A549 treated with AZD9567 at 1 μM for 4 hours (cell line): ENCODE measurements around the gene MESD. TPM values are rescaled to one million over a fixed set of nuclear protein-coding genes. Genes with fewer than 3 reads are reported as not detected.

ENCODE experiments used
- total RNA-seq: library from RNA; stranded (reverse); fragments of 200-300 nt; extraction: Qiagen RNA extraction; gene quantifications from 5 replicates; pipeline ENCODE4 v1.2.3, GENCODE V29; 2022; ENCODE audit not compliant: insufficient read depth

The MESD gene
- 36.4 to 39.1 TPM (median 38.6 TPM) in 5 replicates for total RNA-seq

DNA sequence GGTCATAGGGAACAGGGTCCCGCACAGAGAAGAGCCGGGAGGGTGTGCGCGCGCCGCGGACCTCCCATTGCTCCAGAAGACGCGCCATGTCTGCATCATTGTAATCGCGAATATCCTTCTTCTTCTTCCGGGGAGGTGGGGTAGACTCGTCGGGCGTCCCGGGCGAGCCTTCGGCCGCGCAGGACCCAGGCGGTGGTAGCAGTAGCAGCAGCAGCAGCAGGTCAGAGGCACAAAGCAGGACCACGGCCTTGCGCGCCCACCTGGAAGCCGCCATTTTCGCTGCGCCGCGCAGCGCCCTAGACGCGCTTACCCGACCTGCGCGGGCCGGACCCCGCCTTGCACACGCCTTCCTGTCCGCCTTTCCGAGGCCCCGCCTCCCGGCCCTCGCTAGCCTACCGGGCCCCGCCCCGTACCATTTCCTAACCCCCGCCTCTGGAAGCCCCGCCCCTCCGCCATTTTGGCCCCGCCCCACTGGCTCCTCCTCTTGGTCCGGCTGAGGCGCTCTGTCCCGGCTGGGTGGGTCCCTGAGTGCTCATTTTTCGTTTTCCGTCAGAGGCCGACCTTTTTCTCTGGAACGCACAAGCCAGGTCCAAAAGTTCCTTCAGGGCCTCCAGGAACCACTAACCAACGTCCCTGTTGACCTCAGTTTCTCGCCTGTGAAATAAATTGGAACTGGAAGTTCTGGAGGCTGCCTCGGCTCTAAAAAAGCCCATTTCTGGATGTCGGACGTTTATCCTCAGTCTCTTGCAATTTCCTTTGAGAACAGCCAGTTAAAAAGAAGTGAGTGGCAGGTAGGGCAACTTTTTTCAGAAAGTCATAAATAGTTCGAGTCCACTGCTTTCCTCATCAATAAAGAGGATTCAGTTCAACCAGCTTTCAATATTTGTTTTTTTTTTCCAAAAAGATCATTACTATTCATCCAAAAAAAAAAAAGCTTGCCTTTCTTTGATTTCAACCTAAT is at the start of gene MESD:
Gene MESD (minus strand): TSS at position 302 of the 961 bp plus-strand sequence. CDS start 28 bp downstream, at position 274.

DNA sequence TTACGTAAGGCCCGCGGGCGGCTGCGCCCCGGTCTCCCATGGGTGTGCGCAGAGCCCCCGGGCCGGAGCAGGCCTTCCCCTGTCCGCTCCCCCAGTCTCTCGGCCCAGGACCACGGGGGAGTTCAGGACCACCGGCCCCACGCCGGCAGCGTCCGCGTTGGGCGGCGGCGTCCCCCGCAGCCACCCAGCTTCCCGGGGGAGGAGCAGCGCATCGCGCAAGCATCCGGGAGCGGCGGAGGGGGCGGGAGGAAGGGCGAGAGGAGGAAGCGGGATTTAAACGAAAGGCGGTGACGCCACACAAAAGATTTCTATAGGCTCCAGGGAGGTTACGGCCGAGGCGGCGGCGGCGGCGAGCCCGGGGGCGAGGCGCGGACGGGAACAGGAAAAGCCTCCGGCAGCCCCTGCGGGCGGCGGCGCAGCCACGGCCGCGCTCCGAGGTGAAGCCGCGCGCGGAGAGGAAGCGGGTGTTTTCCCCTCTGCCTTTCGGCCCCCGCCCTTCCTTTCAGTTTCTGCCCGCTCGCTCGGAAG is 11.1 kb upstream of the MESD start, which contains the start of gene TLNRD1:
Gene TLNRD1 (plus strand): TSS at position 300 of the 528 bp plus-strand sequence. CDS start 1,349 bp downstream, outside the sequence.

Other genes starting within 250 kb of the MESD start
- 0.79 to 1.1 TPM (median 0.89 TPM) in 4 of 5 replicates, not detected in the other for gene CEMIP, start 210.4 kb downstream of the MESD start, total RNA-seq
- gene TLNRD1, start 11.1 kb upstream of the MESD start, total RNA-seq, result 8.6 to 19.5 TPM (median 19.1 TPM) in 5 replicates
- not detected in 5 replicates for gene CFAP161, start 144.5 kb upstream of the MESD start, total RNA-seq
- 0.07 to 0.26 TPM (median 0.23 TPM) in 4 of 5 replicates, not detected in the other for gene IL16, start 207.1 kb upstream of the MESD start, total RNA-seq